GM08714 (cell line): ENCODE data around the gene CCR7.
A peak's percentile ranks its signal among the peaks of the same experiment; 100 is the strongest.
"Not testable (repeated sequence)": the region's sequence is repeated elsewhere in the genome, so short reads cannot be mapped to it uniquely, and the experiment has no call there.

ENCODE experiments used
- H3K4me3 ChIP-seq: fragments of 200-500 bp; sonication (Bioruptor generic); 2 replicates; pipeline ENCODE4 v1.5.1; 2014; ENCODE audit warnings: mild to moderate bottlenecking, low read length, inconsistent platforms
- ZNF274 ChIP-seq: IDR thresholded peaks from 2 replicates; pipeline ENCODE4 v1.6.1; 2012; ENCODE audit warnings: mild to moderate bottlenecking, low read depth, low read length

The CCR7 gene

GRCh38 chr17:40602445-40603443, 37.5 kb upstream of the CCR7 start:
- TF ChIP-seq ZNF274 = no peak
- H3K4me3 ChIP-seq = no peak overlapping the region

- no peak overlapping the region for H3K4me3 ChIP-seq
- no peak for TF ChIP-seq ZNF274
Measured at GRCh38 chr17:40600486-40601046, 35.3 kb upstream of the CCR7 start.

GRCh38 chr17:40599468-40599763, 34.1 kb upstream of the CCR7 start:
- peak overlapping the region; percentile 2; the same call in 1 of the 2 replicates for H3K4me3 ChIP-seq

GRCh38 chr17:40598619-40599467, 33.6 kb upstream of the CCR7 start:
- peak overlapping the region; percentile 32; the same call in 1 of the 2 replicates for H3K4me3 ChIP-seq
- TF ChIP-seq ZNF274 = no peak

More at GRCh38 chr17:40599468-40599763, 34.1 kb upstream of the CCR7 start:
- no peak for TF ChIP-seq ZNF274

- H3K4me3 ChIP-seq = peak overlapping the region; percentile 32; the same call in 1 of the 2 replicates
- TF ChIP-seq ZNF274 = no peak
Measured at GRCh38 chr17:40598301-40598618, 33.0 kb upstream of the CCR7 start.

- no peak for TF ChIP-seq ZNF274
- H3K4me3 ChIP-seq = peak overlapping the region; percentile 32; the same call in 1 of the 2 replicates
Measured at GRCh38 chr17:40597556-40598300, 32.5 kb upstream of the CCR7 start.

GRCh38 chr17:40597156-40597555, 31.9 kb upstream of the CCR7 start:
- H3K4me3 ChIP-seq = no peak overlapping the region
- no peak for TF ChIP-seq ZNF274

- no peak overlapping the region; the same call in 1 of the 2 replicates for H3K4me3 ChIP-seq
- no peak for TF ChIP-seq ZNF274
Measured at GRCh38 chr17:40596261-40596919, 31.1 kb upstream of the CCR7 start.

GRCh38 chr17:40590742-40591141, 25.5 kb upstream of the CCR7 start:
- H3K4me3 ChIP-seq = no peak overlapping the region
- TF ChIP-seq ZNF274 = no peak

GRCh38 chr17:40588552-40588951, 23.3 kb upstream of the CCR7 start:
- TF ChIP-seq ZNF274 = no peak
- no peak overlapping the region for H3K4me3 ChIP-seq

- H3K4me3 ChIP-seq = not testable (repeated sequence)
Measured at GRCh38 chr17:40586264-40586663, 21.0 kb upstream of the CCR7 start.

- H3K4me3 ChIP-seq = not testable (repeated sequence)
Measured at GRCh38 chr17:40584950-40585349, 19.7 kb upstream of the CCR7 start.

- H3K4me3 ChIP-seq = no peak overlapping the region
- no peak for TF ChIP-seq ZNF274
Measured at GRCh38 chr17:40582328-40582901, 17.1 kb upstream of the CCR7 start.
